Measurements from ENCODE around the gene SMIM26. TPM values are rescaled to one million over a fixed set of nuclear protein-coding genes. Genes with fewer than 3 reads are reported as not detected.

The SMIM26 gene
- total RNA-seq, 4 donors from 2014 or later = 82.4 to 307 (median 183) TPM

GRCh38 chr20:18527836-18528235 is 39.4 kb upstream of the SMIM26 start:
- intact Hi-C loops (cut with DNase I; ENCODE audit: low total_unique reads) = no loop called here
- no peak for DNase-seq
- no peak overlapping the region for H3K27ac ChIP-seq
- H3K4me3 ChIP-seq = no peak overlapping the region
- H3K9me3 ChIP-seq = no peaks in the 10 kb centered on the region
- H3K4me1 ChIP-seq = no peaks in the 10 kb centered on the region
- H3K27me3 ChIP-seq = no peaks in the 10 kb centered on the region
- no peaks in the 10 kb centered on the region for H3K36me3 ChIP-seq
- TF ChIP-seq CTCF (IDR thresholded peaks at IDR 0.05) (no peak), POLR2A (IDR thresholded peaks at IDR 0.05) (no peak)

GRCh38 chr20:18529041-18529440 is 38.2 kb upstream of the SMIM26 start:
- TF ChIP-seq POLR2A (IDR thresholded peaks at IDR 0.05) (no peak), CTCF (IDR thresholded peaks at IDR 0.05) (no peak)
- Histone ChIP-seq H3K27me3 (no peaks in the 10 kb centered on the region), H3K36me3 (no peaks in the 10 kb centered on the region), H3K27ac (no peak overlapping the region), H3K4me3 (no peak overlapping the region), H3K9me3 (no peaks in the 10 kb centered on the region), H3K4me1 (no peaks in the 10 kb centered on the region)
- intact Hi-C loops (cut with DNase I; ENCODE audit: low total_unique reads) = no loop called here
- DNase-seq = no peak

DNA sequence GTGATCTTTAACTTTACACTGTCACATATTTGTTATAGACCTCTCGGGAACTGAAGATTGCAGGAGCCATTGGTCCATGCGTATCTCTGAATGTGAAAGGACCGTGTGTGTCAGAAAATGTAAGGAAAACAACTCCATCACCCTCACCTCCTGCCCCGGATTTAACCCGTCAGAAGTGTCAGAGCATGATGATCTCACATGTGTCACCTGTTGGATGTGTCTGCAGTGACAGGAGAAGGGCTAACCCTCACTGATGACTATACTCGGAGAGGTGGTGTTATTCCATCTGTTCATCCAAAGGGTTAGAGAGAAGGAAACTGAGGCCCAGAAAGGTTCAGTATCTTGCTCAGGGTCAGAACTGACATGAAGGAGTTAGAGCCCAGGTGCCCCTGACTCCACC is 34.6 kb upstream of the SMIM26 start:
- H3K36me3 ChIP-seq = no peaks in the 10 kb centered on the region

DNA sequence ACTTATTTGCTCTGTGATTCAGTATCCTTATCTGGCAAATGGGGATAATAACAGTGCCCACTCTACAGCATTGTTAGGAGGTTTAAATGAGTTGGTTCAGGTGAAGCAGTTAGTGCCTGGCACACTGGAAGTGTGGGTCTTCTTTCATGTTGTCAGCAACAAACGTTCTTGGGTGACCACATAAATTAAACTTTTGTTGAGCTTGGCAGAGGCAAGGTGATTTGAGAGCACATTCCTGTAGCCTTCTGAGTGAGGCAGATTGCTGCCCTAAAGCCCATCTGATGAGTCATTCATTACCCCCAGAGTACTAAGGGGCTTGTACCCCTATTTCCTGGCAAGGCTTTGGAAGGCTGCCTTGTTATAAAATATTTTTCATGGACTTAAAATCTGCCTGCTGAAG is 33.7 kb upstream of the SMIM26 start:
- Histone ChIP-seq H3K27me3 (no peaks in the 10 kb centered on the region), H3K27ac (no peak overlapping the region), H3K4me1 (no peaks in the 10 kb centered on the region), H3K36me3 (no peaks in the 10 kb centered on the region), H3K9me3 (no peaks in the 10 kb centered on the region), H3K4me3 (no peak overlapping the region)
- DNase-seq = no peak
- TF ChIP-seq POLR2A (IDR thresholded peaks at IDR 0.05) (no peak), CTCF (IDR thresholded peaks at IDR 0.05) (no peak)
- intact Hi-C loops (cut with DNase I; ENCODE audit: low total_unique reads) = no loop called here

More for the DNA sequence above, 34.6 kb upstream of the SMIM26 start:
- Histone ChIP-seq H3K27me3 (no peaks in the 10 kb centered on the region), H3K9me3 (no peaks in the 10 kb centered on the region), H3K4me3 (no peak overlapping the region), H3K4me1 (no peaks in the 10 kb centered on the region), H3K27ac (no peak overlapping the region)
- intact Hi-C loops (cut with DNase I; ENCODE audit: low total_unique reads) = no loop called here
- DNase-seq = no peak
- TF ChIP-seq POLR2A (IDR thresholded peaks at IDR 0.05) = no peak
- no peak for TF ChIP-seq CTCF (IDR thresholded peaks at IDR 0.05)

DNA sequence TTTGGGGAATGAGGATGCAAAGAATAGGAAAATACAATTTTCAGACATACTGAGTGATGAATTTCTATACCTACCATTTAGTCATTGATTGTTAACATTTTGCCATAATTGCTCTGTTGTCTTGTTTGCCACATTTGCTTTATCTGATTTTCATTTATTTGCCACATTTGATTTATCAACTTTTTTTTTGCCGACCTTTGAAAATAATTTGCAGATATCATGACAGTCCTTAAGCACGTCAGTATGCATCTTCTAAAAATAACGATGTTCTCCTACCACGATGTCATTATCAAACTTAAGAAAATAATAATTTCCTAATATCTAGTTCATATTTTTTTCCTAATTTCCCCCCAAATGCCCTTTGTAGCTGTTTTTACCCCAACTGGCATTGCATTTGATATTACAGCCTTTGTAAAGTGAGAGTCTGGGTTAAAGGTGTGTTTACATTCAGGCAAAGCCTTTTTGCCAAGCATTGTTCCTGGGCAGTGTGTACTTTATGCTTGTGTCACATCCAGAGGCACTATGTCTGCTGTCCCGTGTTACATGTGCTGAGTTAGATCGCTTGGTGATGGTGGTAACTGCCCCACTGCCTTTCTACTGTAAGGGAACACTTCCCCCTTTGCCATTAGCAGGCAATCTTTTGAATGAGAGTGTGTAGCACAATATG is 33.1 kb upstream of the SMIM26 start:
- Histone ChIP-seq H3K9me3 (no peaks in the 10 kb centered on the region), H3K27ac (no peak overlapping the region), H3K27me3 (no peaks in the 10 kb centered on the region), H3K4me3 (no peak overlapping the region), H3K36me3 (no peaks in the 10 kb centered on the region), H3K4me1 (no peaks in the 10 kb centered on the region)
- TF ChIP-seq POLR2A (IDR thresholded peaks at IDR 0.05) = no peak
- no peak for TF ChIP-seq CTCF (IDR thresholded peaks at IDR 0.05)
- intact Hi-C loops (cut with DNase I; ENCODE audit: low total_unique reads) = no loop called here
- no peak for DNase-seq

Measured in uterus (tissue), 4 donors.